SW 1271 (cell line): ENCODE results near the gene ZBTB16.

Experiments
- DNase-seq, 2 experiments: peaks; one replicate each; lab custom pipeline; 2025; lab: John Stamatoyannopoulos, UW

Gene ZBTB16

DNA sequence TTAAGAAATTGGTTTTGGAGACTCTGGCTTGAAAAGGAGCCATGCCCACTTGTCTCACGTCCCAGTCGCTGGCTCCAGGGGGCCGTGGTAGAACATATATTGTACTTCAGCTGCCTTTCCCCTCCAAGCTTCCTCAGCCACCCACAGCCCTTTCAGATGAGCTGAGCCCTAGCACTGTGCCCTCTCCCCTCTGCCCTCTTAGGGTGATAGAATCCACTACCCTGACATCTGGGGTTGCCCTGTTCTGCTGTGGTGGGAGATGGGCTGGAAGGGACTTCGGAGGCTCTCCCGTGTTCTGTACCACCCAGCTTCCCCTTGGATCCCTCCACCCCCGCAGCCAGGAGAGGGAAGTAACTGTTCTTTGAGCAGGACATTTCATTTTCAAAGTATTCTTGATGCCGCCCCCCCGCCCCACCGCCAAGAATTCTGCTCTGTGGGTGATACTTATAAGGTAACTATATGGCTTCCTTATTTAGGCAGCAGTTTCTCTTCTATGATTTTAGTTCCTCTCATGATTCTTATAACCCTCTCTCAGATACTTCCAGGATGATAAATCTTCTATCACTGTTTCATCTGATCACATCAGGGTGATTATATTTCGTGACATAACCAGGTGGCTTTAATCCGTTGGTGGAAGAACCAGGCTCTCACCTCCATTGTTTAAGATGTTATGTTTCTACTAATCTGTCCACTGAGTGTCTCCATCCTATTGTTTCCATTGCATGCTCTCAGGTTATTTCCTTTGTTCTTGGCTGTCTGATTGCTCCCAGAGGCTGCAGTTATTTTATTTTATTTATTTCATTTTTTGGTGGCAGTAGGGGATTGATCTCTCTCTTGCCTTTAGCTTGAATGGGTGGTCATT, 24.1 kb downstream of the ZBTB16 start:
- DNase-seq, result no peak

DNA sequence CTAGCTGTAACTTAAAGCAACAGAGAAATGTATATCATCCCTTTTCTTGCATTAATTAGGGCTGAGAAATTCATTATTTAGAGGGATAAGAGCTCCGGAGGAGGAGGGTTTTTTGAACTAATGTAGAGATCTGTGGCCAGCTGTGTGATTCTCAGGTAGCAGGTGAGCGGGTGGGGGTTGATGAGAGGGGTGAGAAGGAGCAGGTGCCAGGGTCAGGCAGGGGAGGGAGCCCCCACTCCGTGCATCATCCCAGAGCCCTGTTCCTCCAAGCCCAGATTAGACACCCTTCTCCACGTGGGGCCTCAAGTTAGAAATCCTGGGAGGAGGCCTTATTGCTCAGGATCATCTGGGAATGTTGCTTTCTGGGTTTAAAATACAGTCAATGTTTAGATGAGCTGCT, 24.9 kb downstream of the ZBTB16 start:
- no peak for DNase-seq

GRCh38 chr11:114085965-114086793, 26.7 kb downstream of the ZBTB16 start:
- DNase-seq, result no peak

GRCh38 chr11:114087025-114087424, 27.5 kb downstream of the ZBTB16 start:
- no peak for DNase-seq

DNA sequence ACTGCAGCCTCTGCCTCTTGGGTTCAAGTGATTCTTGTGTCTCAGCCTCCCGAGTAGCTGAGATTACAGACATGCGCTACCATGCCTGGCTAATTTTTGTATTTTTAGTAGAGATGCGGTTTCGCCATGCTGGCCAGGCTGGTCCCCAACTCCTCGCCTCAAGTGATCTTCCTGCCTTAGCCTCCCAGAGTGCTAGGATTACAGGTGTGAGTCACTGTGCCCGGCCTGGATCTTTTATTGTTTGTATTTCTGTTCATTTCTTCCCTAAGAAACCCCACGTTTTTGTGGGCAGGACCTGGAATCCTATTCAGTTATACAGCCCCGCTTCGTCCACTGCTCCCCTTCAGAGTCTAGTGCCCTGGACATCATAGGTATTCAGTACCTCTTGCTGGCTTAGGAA, 28.7 kb downstream of the ZBTB16 start:
- DNase-seq, result no peak

- no peak for DNase-seq
Observed at GRCh38 chr11:114088836-114089235, 29.3 kb downstream of the ZBTB16 start.

DNA sequence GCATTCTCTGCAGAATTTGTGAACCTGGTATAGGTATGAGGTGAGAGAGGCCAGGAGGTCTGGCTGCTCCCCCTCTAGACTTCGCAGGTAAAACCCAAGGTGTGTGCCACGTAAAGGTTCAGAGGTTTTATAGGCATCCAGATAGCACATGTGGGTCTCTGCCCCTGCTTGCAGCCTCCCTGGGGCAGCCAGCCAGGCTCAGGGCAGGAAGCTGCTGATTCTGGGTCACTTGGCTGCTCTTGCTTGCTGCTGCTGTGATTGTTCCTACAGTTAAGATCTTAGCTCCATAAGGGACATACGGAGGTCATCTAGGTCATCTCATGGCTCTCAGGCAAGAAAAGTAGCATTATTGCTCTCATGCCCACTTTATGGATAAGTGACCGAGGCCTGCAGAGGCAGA, 30.2 kb downstream of the ZBTB16 start:
- DNase-seq, result no peak

DNA sequence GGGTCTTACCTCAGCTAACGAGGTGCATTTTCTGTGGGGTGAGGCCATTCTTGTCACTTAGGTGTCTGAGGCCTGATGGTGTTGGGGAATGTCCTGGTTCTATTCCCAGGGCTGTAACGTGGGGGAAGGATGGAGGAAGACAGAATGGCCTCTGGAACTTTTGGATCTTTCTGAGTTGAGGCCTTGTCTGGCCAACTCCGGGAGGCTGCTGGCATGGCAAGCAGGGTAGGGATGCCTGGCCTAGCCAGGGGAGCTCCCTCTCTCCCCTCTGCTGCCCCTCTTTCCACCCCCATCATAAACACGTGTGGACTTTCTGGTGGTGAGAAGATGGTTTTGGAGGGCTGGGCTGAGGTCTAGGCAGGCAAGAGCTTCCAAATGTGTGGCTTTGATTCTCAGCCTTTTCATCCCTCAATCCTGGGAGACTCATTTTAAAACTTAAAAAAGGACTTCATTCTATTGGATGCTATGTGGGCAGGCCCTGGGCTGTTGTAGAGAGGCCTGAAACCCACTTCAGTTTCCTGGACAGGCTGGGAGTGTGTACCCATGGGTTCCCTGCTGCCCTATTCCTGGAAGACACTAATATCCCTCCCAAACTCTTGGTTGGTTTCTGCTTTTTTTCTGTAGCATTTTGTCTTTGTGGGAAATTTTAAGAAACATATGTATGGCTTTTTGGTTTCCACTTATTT, 30.9 kb downstream of the ZBTB16 start:
- DNase-seq, result no peak

DNA sequence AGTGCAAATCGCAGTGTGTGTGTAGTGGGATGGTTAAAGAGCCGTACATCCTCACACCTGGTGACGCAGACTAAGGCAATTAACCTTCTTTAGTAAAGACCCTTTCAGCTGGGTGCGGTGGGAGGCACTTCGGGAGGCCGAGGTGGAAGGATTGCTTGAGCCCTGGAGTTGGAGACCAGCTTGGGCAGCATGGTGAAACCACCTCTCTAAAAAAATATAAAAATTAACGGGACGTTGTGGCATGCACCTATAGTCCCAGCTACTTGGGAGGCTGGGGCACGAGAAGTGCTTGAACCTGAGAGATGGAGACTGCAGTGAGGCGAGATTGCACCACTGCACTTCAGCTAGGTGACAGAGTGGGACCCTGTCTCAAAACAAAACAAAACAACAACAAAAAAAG, 31.5 kb downstream of the ZBTB16 start:
- no peak for DNase-seq

DNA sequence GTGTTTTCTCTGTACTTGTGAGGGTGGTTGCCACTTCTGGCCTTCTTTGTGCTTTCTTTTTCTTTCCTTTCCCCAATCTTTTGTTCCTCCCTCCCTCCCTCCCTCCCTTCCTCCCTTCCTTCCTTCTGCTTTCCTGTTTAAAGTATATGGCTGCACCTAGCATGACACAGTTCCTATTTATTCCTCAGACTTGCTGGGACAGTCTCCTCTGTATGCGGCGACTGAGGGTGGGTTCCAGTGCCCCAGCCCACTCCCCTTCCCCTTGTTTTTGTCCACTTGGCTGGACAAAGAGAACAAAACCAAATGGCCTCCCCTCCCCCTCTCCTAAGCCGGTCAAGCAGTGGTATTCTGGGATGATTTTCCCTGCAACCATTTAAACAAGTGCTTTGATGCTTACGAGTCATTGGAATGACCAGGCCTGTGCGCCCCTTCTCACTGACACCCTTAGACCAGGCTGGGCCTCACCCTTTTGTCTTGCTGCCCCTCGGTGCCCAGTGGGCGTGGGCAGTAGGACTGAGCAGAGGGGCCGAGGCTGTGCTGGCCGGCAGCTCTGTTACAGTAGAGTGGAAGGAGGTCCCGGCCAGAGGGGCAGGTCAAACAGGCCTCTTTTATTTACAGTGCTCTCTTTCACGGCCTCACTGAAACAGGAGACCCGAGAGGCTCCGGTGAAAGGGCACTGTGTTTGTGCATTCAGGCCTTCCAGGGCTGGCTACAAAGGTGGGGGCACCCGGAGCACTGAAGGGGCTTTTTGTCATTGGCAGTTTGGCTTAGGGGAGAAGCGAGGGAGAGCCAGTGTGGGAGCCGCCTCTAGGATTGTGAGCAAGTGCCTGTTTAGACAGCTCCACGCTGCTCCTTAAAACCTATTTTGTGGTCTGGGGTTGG, 32.2 kb downstream of the ZBTB16 start:
- DNase-seq, result no peak

DNA sequence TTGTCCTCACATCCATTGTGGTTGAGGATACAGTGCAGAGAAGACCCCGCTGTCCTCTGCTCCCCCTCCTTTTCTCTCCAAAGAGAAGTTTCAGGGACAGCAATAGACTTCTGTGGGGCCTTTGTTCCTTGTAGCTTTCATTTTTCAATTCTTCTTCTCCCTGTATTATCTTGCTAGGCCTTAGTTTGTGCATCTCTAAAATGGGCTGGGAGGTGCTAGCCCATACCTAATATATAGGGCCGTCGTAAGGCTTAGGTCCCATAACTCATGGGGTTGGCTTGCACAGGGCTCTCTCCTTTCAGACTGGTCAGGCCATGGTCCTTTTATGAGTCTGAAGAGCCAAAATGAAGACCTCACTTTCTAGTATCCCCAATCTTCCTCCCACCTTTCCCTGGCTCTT, 33.0 kb downstream of the ZBTB16 start:
- DNase-seq, result no peak

DNA sequence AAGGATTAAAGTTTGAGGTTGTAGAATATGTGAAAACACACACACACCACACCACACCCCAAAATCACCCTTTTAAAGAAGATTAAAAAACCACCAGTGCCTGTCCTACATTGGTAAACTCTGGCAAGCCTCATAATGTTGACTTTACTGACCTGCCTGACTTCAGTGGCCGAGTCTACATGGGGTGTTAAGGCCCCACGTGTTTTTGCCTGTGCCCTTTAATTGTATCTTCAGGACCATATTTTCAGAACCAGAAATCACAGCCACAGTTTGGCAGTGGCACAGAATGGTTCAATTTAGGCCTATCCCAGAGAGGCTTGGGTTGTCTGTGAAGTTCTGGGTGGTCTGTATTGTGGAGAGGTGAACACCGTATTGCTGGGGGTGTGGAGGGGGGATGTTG, 33.4 kb downstream of the ZBTB16 start:
- DNase-seq, result no peak

DNA sequence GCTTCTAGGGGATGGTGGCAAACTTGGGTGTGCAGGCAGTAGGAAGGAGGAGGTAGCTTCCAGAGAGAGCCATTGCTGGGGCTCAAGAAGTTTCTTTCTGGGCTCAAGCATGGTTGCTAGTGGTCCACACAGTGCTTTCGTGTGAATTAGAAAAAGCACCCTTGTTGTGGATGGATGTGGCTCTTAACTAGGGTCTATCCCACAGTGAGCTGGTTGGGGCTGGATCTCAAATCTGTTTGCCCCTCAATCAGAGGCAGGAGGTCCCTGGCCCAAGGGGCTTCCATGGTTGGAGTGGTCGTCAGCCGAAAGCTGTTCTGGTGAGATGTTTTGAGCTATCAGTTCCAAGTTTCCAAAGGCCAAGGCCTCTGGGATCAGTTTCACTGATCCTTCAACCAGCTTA, 35.0 kb downstream of the ZBTB16 start:
- no peak for DNase-seq

GRCh38 chr11:114095899-114096298, 36.4 kb downstream of the ZBTB16 start:
- no peak for DNase-seq

DNA sequence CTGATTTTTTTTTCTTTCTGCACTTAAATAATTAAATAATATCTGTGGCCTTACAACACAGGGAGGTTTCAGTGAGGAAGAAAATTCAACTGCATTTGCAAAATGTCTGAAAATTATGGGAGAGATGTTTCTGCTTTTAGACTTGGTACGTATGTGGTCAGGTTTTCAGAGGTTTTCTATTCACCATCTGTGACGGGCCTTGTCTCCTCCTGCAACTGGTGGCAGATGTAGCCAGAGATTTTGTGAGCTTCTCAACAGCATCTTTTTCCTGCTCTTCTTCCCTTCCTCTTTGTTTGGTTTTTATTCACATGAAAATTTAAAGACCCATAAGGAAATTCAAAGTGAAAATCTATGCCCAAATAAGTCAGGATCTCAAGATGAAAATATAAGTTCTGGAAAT, 38.3 kb downstream of the ZBTB16 start:
- DNase-seq, result no peak

GRCh38 chr11:114098927-114099326, 39.4 kb downstream of the ZBTB16 start:
- DNase-seq, result no peak

DNA sequence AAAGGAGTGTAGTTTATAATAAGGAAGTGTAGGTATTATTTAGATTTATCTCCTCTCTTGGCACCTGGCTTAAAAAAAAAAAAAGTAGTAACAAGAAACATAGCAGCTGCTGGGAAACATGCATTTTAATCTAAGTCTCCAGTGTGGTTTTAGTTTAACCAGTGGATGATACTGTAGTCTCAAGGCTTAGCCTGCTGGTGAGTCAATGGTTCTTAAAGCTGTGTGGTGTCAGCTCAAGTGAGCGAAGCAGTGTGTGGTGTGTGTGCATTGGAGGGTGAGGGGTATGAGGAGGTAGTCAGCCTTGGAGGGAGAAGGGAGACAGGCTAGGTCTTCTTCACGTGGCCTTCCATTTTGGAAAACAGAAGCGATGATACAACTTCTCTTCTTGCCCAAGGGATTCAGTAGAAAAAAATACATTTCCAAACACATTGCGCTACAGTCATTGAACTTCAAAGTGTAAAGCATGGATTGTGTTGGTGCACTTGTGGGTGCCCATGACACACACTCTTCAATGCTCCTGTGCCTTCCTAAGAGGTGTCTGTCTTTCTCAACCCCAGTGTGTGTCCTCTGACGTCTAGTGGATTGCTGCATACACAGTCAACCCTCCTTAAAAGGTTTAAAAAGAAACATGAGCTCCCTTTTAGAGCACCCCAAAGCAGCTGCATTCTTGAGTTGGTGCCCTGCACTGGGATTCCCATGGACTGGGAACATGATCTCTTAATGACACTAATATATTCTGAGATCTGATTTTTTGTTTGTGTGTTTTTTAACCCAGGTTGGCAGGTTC, 40.1 kb downstream of the ZBTB16 start:
- no peak for DNase-seq

DNA sequence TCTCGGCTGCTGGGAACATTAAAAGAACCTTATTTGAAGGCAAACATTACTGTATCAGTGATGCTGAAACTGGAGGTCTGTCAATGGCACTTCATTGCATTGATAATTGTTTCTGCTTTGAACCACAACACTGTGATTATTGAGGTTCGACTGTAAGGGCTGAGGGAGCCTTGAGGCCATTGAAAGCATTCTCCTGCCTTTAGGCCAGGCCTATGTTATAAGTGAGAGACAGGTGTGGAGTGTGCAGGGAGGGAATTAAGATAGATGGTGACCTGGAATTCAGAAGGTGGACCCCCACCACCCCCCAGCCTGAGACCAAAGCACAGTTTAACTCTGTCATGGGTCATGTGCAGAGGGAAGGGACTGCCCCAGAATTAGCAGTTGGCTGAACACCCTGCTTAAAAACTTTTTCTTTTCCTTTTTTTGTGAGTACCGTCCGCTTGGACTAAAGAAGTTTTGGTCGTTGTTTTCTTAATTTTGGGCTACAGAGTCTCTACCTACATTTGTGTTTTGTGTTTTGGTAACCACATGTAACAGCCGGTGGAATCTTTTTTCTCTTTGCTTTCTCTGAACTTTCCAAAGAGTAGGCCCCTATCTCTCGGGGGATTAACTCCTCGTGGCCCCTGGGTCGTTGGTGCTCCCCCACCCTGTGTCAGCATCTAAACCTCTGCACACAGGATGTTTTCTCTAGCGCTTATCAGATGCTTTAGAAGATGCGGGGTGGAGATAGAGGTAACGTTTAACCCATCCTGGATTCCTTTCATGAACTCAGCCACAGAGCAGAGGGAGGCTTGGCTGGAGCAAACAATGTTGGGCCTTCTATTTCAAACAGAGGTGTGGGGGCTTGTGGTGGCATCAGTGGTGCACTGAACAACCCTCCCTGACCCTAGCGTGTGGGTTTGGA, 43.7 kb downstream of the ZBTB16 start:
- DNase-seq, result no peak

GRCh38 chr11:114105611-114106010, 46.1 kb downstream of the ZBTB16 start:
- DNase-seq, result no peak

- no peak for DNase-seq
Observed at GRCh38 chr11:114106047-114106446, 46.5 kb downstream of the ZBTB16 start.
